Activated T-helper 17 cell treated with anti-CD3 and anti-CD28 coated beads, Interleukin-2, amount 50 U/mL, for 72 hours (primary cell): ENCODE data around the gene GRAMD4. TPM values are rescaled to one million over a fixed set of nuclear protein-coding genes. Genes with fewer than 3 reads are reported as not detected.

Experiments
- ATAC-seq: fragments of 150-1000 bp; cut with Tn5 transposase; replicated peaks from 2 replicates; pipeline ENCODE4 v1.10.0; 2021; ENCODE audit warnings: mild to moderate bottlenecking, moderate library complexity
- H3K27ac Mint-ChIP-seq: one replicate; pipeline ENCODE4 v1.8.0; 2022; ENCODE audit warnings: mixed read lengths
- H3K27me3 Mint-ChIP-seq: one replicate; pipeline ENCODE4 v1.8.0; 2022; ENCODE audit warnings: mixed read lengths
- H3K36me3 Mint-ChIP-seq: one replicate; pipeline ENCODE4 v1.8.0; 2022; ENCODE audit warnings: low read depth, mild to moderate bottlenecking, mixed read lengths
- H3K4me1 Mint-ChIP-seq: one replicate; pipeline ENCODE4 v1.8.0; 2022; ENCODE audit warnings: mixed read lengths
- H3K4me3 Mint-ChIP-seq: one replicate; pipeline ENCODE4 v1.8.0; 2022; ENCODE audit warnings: mild to moderate bottlenecking, mixed read lengths
- H3K9me3 Mint-ChIP-seq: one replicate; pipeline ENCODE4 v1.8.0; 2022; ENCODE audit warnings: mixed read lengths
- total RNA-seq, 2 donors: library from RNA; stranded (reverse); gene quantifications; one replicate each; pipeline ENCODE4 v1.2.3, GENCODE V29; 2022

GRAMD4 gene, protein sequence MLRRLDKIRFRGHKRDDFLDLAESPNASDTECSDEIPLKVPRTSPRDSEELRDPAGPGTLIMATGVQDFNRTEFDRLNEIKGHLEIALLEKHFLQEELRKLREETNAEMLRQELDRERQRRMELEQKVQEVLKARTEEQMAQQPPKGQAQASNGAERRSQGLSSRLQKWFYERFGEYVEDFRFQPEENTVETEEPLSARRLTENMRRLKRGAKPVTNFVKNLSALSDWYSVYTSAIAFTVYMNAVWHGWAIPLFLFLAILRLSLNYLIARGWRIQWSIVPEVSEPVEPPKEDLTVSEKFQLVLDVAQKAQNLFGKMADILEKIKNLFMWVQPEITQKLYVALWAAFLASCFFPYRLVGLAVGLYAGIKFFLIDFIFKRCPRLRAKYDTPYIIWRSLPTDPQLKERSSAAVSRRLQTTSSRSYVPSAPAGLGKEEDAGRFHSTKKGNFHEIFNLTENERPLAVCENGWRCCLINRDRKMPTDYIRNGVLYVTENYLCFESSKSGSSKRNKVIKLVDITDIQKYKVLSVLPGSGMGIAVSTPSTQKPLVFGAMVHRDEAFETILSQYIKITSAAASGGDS
- total RNA-seq, result 10 to 100 TPM; 23.6 to 51.0 TPM

DNA sequence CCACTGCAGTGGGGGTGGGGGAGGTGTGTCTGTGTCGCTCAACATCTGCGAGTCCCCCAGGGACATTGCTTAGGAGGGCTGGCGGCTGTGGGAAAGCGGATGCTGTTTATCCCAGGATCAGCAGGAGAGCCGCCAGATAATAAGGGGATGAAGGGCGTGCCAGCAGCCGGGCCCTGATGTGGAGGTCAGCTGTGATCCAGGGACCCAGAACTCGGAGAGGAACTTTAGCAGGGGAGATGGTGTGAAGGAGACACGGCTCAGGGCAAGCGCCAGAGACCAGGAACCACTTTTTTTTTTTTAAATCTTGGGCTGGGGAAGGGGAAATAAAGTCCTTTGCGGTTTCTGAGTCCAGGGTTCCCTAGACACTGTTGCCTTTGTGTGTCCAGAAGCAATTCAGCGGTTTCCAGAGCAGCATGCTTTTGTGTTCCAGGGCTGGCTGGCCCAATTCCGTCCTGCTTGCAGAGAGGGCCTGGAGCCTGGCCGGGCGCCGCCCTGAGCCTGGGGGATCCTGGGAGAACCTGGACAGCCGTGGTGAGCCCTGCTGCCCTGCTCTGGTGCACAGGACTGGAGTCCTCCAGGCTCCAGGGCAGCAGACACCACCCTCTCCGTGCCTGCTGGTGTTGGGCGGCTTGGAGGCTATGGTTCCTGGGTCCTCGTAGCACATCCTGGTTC is at the start of gene GRAMD4:
Gene GRAMD4, plus strand, starts transcription at position 557 of the 672 bp plus-strand sequence. CDS start 6,414 bp downstream, outside the sequence.
- no peaks in the 10 kb centered on the region for H3K27me3 Mint-ChIP-seq
- H3K9me3 Mint-ChIP-seq, result no peaks in the 10 kb centered on the region
- no peak within 1 kb of the TSS for H3K27ac Mint-ChIP-seq
- no peak for ATAC-seq
- no peaks in the 10 kb centered on the region for H3K36me3 Mint-ChIP-seq
- H3K4me1 Mint-ChIP-seq, result no peaks in the 10 kb centered on the region
- H3K4me3 Mint-ChIP-seq, result no peak within 1 kb of the TSS

DNA sequence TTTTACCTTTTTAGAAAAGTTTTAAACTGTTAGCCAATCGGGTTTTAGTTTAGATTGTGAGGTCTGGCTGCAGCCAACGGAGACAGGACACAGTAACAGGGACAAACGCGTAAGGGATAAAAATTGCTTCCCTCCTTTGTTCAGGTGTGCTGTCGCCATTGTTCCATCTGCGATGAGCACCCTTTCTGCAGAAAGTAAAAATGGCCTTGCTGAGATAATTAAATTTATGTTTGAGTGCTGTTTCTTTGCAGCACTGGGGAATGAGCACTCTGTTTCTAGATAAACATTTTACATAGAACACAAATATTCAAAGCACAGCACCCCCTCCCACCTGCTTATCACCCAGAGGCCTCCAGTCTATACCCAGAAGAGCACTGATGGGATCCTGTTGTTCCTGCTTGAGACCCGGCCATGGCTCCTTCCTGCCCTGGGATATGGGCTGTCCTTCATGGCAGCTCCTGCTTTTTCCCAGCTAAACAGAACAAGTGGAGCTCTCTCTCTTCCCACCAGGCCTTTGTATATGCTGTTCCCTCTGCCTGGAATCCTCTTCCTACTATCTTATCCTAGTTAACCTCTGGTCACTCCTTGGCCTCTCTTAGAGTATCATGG is 48.4 kb upstream of the GRAMD4 start:
- Mint-ChIP-seq H3K27me3 (no peaks in the 10 kb centered on the region), H3K4me1 (peaks cover 10% of the 10 kb centered on the region), H3K9me3 (peaks cover 4% of the 10 kb centered on the region), H3K27ac (peak overlapping the region; percentile 25), H3K4me3 (no peak overlapping the region), H3K36me3 (no peaks in the 10 kb centered on the region)
- ATAC-seq, result no peak

DNA sequence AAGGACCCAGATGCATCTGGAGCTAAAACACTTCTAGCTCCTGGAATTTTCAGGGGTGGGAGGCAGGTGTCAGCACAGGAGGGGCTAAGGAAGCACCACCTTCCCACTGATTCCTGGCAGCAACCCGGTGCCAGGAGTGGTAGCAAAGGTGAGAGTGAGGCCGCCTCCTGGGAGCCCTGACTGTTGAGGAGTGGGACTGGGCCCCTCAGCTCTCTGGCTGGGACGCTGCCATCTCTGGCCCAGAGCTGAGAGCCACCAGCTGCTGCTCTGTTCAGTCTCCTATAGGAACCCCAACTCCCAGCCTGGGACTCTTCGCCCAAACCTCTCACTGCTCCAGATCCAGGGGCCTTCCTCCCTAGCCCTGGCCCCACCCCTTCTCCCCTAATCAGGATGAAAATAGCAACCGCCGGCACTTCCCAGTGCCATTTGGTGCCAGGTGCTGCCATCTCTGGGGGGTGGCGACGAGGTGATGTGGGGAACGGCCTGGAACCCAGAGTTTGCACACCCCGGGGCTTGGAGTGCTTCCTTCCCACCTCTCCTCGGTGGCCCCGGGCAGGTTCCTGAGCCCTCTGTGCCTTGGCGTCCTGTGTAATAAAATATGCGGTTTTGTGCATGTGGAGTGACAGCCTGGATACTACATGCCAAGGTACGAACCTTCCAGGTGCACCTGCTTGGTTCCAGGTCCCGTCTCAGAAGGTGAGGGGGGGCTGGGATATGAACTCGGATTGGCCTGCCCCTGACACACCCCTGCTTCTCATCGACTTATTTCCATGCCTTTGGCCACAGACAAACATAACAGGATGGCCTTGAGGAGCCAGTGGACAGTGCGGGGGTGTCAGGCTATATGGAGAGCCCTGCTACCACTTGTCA is 47.0 kb upstream of the GRAMD4 start:
- Mint-ChIP-seq H3K4me1 (peaks cover 1% of the 10 kb centered on the region), H3K27ac (no peak overlapping the region), H3K27me3 (no peaks in the 10 kb centered on the region), H3K9me3 (peaks cover 4% of the 10 kb centered on the region), H3K4me3 (no peak overlapping the region), H3K36me3 (no peaks in the 10 kb centered on the region)
- ATAC-seq, result no peak

DNA sequence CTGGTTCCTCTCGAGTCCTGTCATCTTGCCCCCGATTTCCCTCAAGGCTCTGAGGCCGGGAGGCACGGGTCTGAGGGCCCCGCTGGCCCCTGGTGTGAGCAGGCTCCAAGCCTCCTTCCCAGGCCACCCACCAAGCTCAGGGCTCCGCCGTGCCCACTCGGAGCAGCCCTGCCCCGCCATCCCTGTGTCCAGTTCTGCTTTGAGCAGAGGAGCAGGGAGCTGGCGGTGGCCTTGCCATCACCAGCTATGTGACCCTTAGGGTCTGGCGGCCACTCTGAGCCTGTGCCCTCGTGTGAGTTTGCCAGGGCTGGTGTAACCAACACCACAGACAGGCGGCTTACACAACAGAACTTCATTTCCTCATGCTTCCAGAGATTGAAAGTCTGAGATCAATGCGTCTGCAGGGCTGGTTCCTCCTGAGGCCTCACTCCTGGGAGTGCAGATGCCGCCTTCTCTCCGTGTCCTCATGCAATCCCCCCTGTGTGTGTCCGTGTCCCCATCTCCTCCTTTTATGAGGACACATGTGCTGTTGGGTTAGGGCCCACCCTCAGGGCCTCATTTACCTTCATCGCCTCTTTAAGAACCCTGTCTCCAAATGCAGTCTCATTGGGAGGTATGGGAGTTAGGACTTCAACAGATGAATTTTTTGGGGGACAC is 46.3 kb upstream of the GRAMD4 start:
- H3K9me3 Mint-ChIP-seq, result peaks cover 4% of the 10 kb centered on the region
- peaks cover under 1% of the 10 kb centered on the region for H3K4me1 Mint-ChIP-seq
- H3K36me3 Mint-ChIP-seq, result no peaks in the 10 kb centered on the region
- no peak overlapping the region for H3K27ac Mint-ChIP-seq
- no peaks in the 10 kb centered on the region for H3K27me3 Mint-ChIP-seq
- no peak overlapping the region for H3K4me3 Mint-ChIP-seq
- ATAC-seq, result no peak

DNA sequence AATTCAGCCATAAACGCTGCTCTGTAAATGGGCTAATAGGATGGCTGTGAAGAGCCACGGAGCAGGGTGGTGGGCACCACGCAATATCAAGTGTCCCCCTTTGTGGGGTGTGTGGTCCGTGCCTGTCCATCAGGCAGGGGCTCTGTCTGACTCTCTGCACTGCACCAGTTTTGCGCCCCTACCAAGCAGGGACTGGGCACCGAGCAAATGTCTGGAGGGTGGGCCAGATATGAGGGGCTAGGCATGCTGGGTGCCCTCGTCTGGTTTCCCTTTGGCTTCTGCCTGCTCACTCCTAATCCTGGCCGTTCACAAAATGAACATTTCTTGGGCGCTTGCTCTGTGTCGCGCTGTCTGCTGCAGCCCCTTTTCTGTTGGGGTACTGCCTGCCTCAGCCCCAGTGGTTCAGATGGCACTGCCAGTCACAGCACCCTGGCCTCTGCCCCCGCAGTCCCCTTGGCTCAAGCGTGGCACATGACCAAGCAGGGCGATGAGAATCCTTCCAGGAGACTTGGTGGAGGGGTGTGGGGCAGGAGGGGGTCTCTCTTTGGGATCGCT is 45.7 kb upstream of the GRAMD4 start:
- no peaks in the 10 kb centered on the region for H3K27me3 Mint-ChIP-seq
- H3K27ac Mint-ChIP-seq, result no peak overlapping the region
- ATAC-seq, result no peak
- H3K36me3 Mint-ChIP-seq, result no peaks in the 10 kb centered on the region
- H3K9me3 Mint-ChIP-seq, result peaks cover 4% of the 10 kb centered on the region
- peaks cover 7% of the 10 kb centered on the region for H3K4me1 Mint-ChIP-seq
- no peak overlapping the region for H3K4me3 Mint-ChIP-seq

DNA sequence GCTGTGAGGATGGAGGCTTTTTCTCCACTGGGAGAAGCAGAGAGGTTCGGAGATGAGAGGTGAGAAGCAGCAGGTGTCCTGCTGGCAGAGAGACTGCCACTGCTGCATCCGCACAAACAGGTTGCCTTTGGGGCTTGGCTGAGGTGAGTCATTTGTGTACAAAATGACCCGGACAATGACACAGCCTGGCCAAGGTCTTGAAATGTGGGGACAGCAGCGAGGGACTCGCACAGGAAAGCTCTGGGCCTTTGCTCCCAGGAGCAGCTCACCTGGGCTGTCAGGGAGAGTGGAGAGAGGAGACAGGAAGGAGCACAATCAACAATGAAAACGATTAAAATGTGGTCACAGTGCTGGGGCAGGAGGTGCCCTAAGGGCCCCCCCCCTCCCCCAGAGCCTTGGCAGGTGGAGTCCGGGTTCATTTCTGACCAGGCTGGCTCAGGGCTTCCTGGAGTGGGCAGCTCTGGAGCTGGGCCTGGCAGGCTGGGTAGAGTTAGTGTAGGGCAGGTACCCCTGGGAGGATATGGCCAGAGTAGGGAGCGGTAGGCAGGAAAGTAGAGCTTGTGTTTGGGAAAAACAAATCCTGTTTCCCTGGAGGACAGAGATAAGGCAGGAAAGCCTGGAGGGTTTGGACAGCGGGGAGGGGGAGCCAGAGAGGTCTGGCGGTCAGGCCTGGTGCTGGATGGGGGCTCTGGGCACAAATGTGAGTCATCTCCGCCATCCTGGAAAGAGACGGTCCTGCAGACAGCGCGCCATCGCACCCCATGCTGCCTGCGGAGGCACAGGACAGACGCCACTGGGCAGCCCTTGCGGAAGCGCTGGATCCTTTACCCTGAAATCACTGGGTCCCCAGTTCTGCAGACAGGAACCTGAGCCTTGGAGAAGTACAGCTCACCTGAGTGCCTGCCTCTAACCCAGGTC is 44.9 kb upstream of the GRAMD4 start:
- H3K36me3 Mint-ChIP-seq, result no peaks in the 10 kb centered on the region
- H3K4me3 Mint-ChIP-seq, result peak overlapping the region; percentile 67
- H3K27ac Mint-ChIP-seq, result peak overlapping the region; percentile 20
- H3K9me3 Mint-ChIP-seq, result peaks cover 4% of the 10 kb centered on the region
- no peaks in the 10 kb centered on the region for H3K27me3 Mint-ChIP-seq
- no peak for ATAC-seq
- H3K4me1 Mint-ChIP-seq, result peaks cover 7% of the 10 kb centered on the region

DNA sequence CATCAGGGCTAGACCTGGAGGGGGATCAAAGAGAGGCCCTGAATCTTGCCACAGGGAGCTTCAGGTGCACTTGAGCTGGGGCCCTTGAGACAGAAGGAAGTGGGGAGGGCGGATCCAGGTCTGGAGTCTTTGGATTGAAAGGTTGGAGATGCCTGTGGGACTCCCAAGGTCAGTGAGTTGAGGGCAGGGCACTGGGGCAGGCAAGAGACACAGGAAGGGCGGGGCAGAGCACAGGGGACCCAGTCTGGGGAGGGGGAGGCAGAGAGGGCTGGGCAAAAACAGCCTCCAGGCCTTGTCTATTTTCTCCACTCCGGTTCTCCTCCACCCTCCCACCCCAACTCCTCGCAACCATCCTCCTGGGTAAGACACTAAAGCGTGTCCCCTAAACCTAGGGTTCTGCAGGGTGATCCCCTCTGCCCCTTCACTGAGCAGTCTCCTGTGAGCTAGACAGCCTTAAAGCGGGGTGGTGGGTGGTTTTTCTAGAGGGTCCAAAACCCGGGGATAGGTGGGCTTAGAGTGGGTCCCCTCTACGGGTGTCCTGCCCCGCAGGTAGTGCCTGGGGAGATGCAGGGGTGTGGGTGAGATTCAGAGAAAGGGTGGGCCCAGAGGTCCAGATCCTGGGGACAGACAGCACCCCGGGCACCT is 44.2 kb upstream of the GRAMD4 start:
- no peaks in the 10 kb centered on the region for H3K27me3 Mint-ChIP-seq
- H3K4me1 Mint-ChIP-seq, result peaks cover 7% of the 10 kb centered on the region
- H3K27ac Mint-ChIP-seq, result peak overlapping the region; percentile 20
- no peaks in the 10 kb centered on the region for H3K36me3 Mint-ChIP-seq
- ATAC-seq, result no peak
- H3K9me3 Mint-ChIP-seq, result peaks cover 4% of the 10 kb centered on the region
- H3K4me3 Mint-ChIP-seq, result peak overlapping the region; percentile 67

DNA sequence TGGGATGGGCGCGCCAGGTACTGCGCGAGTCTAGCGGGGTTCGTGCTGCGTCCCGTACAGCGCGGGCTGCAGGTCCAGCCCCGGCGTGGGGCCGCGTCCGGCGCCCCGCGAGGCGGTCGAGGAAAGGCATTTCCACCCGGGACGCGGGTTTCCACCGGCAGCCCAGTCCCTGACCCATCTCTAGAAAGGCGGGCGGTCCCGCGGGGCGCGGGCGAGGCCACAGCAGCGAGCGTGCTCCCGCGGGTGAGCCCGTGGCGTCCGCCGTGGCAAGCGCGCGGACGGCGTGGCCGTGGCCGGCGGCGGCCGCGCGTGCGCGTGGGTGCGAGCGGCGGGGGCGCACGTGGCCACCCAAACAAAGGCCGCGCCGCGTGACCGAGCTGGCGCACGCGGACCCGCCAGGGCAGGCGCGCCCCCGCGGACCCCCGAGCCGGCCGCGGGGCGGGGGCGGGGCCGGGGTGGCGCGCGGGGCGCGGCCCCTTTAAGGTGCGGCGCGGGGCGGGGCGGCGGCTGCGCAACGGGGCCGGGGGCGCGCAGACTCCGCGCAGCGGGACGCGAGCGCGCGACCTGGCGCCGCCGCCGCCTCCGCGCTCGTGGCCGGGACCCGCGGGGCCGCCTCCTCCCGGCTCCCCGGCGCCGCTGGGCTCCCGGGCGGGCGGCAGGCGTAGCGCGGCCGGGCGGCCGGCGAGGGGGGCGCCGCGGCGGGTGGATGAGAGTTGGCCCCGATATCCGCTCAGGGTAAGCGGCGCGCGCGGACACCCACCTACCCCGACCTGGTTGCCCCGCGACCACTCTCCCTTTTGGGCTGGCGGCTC is 43.4 kb upstream of the GRAMD4 start:
- peak overlapping the region; percentile 67 for H3K4me3 Mint-ChIP-seq
- H3K27ac Mint-ChIP-seq, result no peak overlapping the region
- no peaks in the 10 kb centered on the region for H3K27me3 Mint-ChIP-seq
- peaks cover 11% of the 10 kb centered on the region for H3K4me1 Mint-ChIP-seq
- peak; percentile 77 for ATAC-seq
- H3K36me3 Mint-ChIP-seq, result no peaks in the 10 kb centered on the region
- H3K9me3 Mint-ChIP-seq, result peaks cover 4% of the 10 kb centered on the region

DNA sequence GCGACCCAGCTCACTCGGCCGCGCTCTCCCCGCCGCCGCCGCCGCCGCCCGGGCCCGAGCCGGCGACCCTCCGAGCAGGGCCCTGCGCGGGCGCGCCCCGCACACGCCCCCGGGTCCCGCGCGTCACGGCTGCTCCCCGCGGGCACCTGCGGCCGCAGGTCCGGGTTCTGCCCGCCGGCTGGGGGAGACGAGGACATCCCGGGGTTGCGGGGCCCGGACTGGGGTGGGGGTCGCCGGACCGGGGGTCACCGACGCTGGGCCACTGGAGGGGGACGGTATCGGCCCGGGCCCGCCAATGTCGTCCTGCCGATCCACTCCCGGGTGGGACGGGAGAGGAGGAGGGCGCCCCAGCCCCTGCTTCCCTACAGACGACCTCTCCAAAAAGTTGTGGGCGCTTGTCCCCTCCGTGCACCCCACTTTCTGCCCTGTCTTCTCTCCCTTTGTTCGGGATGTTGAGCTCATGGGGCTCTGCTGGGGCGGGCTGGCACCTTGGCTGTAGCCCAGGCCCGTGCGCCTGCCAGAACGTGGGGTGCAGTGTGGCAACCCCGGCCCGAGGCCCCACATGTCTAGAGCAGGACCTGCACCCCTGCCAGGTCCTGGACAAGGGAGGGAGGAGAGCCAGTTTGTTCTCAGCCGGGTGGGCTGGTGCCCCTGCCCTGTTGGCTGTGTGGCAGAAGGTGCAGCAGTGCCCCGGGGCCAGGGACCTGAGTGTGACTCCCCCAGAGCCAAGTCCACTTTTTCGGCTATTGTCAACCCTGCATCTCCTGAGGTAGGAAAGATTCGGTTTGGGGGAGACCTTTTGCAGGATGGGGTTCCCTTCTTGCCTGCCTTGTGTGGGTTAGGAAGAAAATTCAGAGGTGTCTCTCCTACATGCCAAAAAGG is 42.6 kb upstream of the GRAMD4 start:
- ATAC-seq, result peak; percentile 46
- H3K27ac Mint-ChIP-seq, result peak overlapping the region; percentile 82

DNA sequence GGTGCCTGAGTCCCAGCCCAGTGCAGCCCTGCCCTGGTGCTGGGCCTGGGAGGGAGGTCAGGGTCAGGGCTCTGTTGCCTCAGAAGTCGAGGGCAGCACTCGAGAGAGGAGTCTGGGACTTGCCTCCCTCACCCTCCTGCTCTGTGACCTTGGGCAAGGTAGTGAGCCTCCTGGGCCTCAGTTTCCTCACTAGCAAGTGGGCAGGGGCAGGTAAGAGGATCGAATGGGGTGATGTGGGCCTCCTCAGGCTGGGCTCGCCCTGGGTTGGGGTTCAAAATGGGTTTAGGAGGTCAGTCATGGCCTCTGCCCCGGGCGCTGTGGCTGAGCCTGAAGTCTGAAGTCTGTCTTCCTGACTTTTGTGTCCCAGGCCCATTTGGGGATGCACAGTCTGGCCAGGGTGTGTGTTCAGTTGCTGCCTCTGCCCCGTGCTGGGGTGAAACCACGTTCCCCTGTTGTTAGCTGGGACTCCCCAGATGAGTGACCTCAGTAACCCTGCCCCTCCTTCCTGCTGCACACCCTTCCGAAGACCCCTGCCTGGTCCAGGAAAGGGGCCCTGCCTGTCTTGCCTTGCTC is 41.8 kb upstream of the GRAMD4 start:
- H3K27me3 Mint-ChIP-seq, result no peaks in the 10 kb centered on the region
- H3K4me1 Mint-ChIP-seq, result peaks cover 11% of the 10 kb centered on the region
- peak overlapping the region; percentile 82 for H3K27ac Mint-ChIP-seq
- H3K9me3 Mint-ChIP-seq, result no peaks in the 10 kb centered on the region
- H3K36me3 Mint-ChIP-seq, result no peaks in the 10 kb centered on the region
- ATAC-seq, result peak; percentile 9
- peak overlapping the region; percentile 88 for H3K4me3 Mint-ChIP-seq

More for the DNA sequence above, 42.6 kb upstream of the GRAMD4 start:
- H3K27me3 Mint-ChIP-seq, result no peaks in the 10 kb centered on the region
- no peaks in the 10 kb centered on the region for H3K36me3 Mint-ChIP-seq
- H3K4me1 Mint-ChIP-seq, result peaks cover 11% of the 10 kb centered on the region
- H3K9me3 Mint-ChIP-seq, result no peaks in the 10 kb centered on the region
- peak overlapping the region; percentile 88 for H3K4me3 Mint-ChIP-seq
